MCF 10A (cell line): ENCODE data around the gene UNC79. TPM values are rescaled to one million over a fixed set of nuclear protein-coding genes. Genes with fewer than 3 reads are reported as not detected.

Experiments used
- BruUV-seq: library from RNA; stranded (reverse); fragments of 400-500 nt; replicated peaks from 2 replicates; lab custom pipeline; 2021; lab: Mats Ljungman, UMichigan
- CTCF ChIA-PET: fragments of 300-600 bp; sonication (Branson Sonifier 250); formaldehyde crosslinking; extraction: SDS; loops from one replicate; lab custom pipeline; 2021; ENCODE audit warnings: antibody characterized with exemption, inconsistent platforms; lab: Yijun Ruan, JAX
- POLR2A ChIA-PET: fragments of 300-600, 350-650 bp; sonication (Branson Sonifier 250); formaldehyde crosslinking; extraction: SDS; loops from one replicate; lab custom pipeline; 2020; ENCODE audit warnings: antibody characterized with exemption, inconsistent platforms; lab: Yijun Ruan, JAX
- DNase-seq: peaks from one replicate; pipeline ENCODE4 v3.0.0-alpha.2; 2018; ENCODE audit not compliant: unreplicated experiment
- H3K27ac Mint-ChIP-seq: one replicate; pipeline ENCODE4 v1.8.0; 2022; ENCODE audit warnings: mild to moderate bottlenecking, low read depth, mixed read lengths; ENCODE audit not compliant: unreplicated experiment
- H3K27me3 Mint-ChIP-seq: one replicate; pipeline ENCODE4 v1.8.0; 2022; ENCODE audit warnings: mixed read lengths; ENCODE audit not compliant: insufficient read depth, unreplicated experiment
- H3K36me3 Mint-ChIP-seq: one replicate; pipeline ENCODE4 v1.8.0; 2022; ENCODE audit warnings: mild to moderate bottlenecking, moderate library complexity, mixed read lengths; ENCODE audit not compliant: insufficient read depth, unreplicated experiment
- H3K4me1 Mint-ChIP-seq: one replicate; pipeline ENCODE4 v1.8.0; 2022; ENCODE audit warnings: mixed read lengths; ENCODE audit not compliant: insufficient read depth, unreplicated experiment
- H3K4me3 Mint-ChIP-seq: one replicate; pipeline ENCODE4 v1.8.0; 2022; ENCODE audit warnings: mild to moderate bottlenecking, moderate library complexity, mixed read lengths; ENCODE audit not compliant: unreplicated experiment
- H3K9me3 Mint-ChIP-seq: one replicate; pipeline ENCODE4 v1.8.0; 2022; ENCODE audit warnings: mixed read lengths; ENCODE audit not compliant: unreplicated experiment
- CTCF ChIP-seq: fragments of 200-600 bp; IDR thresholded peaks from one replicate; pipeline ENCODE4 v1.8.0; 2022; ENCODE audit warnings: antibody characterized with exemption, mild to moderate bottlenecking; ENCODE audit not compliant: unreplicated experiment
- intact Hi-C: fragments of 100-400 bp; cut with micrococcal nuclease; formaldehyde crosslinking; loops from 2 replicates; pipeline ENCODE4 v1.14.1; 2022
- total RNA-seq: library from RNA; stranded (reverse); gene quantifications from 2 replicates; pipeline ENCODE4 v1.2.3, GENCODE V29; 2022

The UNC79 gene
- total RNA-seq, 1 experiment from 2014 or later: 0.05 TPM

- no peaks in the 10 kb centered on the region for H3K27me3 Mint-ChIP-seq
- no peak for TF ChIP-seq CTCF
- H3K27ac Mint-ChIP-seq: no peak overlapping the region
- no peaks in the 10 kb centered on the region for H3K36me3 Mint-ChIP-seq
- DNase-seq: no peak
- peaks cover 13% of the 10 kb centered on the region for H3K4me1 Mint-ChIP-seq
- intact Hi-C loops: no loop called here
- ChIA-PET POLR2A (no interaction called here), CTCF (interaction anchor here (0.7 kb wide), 1 partner anchor 75 kb away, joined by 3 read pairs; no protein-coding TSS in a partner anchor)
- peaks cover 6% of the 10 kb centered on the region for H3K9me3 Mint-ChIP-seq
- H3K4me3 Mint-ChIP-seq: no peak overlapping the region
- BruUV-seq: no TSS peak
These were observed 296.5 kb downstream of the UNC79 start for GRCh38 chr14:93727039-93727740.

- intact Hi-C loops: no loop called here
- Mint-ChIP-seq H3K4me3 (no peak overlapping the region), H3K9me3 (no peaks in the 10 kb centered on the region), H3K4me1 (peaks cover 13% of the 10 kb centered on the region), H3K36me3 (no peaks in the 10 kb centered on the region), H3K27me3 (no peaks in the 10 kb centered on the region), H3K27ac (no peak overlapping the region)
- ChIA-PET CTCF (interaction anchor here (0.6 to 0.7 kb wide), 2 partner anchors 74 to 164 kb away, joined by 3 read pairs; no protein-coding TSS in a partner anchor), POLR2A (no interaction called here)
- no peak for DNase-seq
- no TSS peak for BruUV-seq
- no peak for TF ChIP-seq CTCF
These were observed 297.3 kb downstream of the UNC79 start for GRCh38 chr14:93727917-93728650.

- no peak for DNase-seq
- Mint-ChIP-seq H3K4me3 (no peak overlapping the region), H3K27me3 (no peaks in the 10 kb centered on the region), H3K27ac (no peak overlapping the region), H3K4me1 (peaks cover 13% of the 10 kb centered on the region), H3K9me3 (no peaks in the 10 kb centered on the region), H3K36me3 (no peaks in the 10 kb centered on the region)
- intact Hi-C loops: no loop called here
- ChIA-PET POLR2A (no interaction called here), CTCF (no interaction called here)
- no TSS peak for BruUV-seq
- no peak for TF ChIP-seq CTCF
These were observed 297.9 kb downstream of the UNC79 start for GRCh38 chr14:93728651-93729016.

GRCh38 chr14:93729993-93730392, 299.3 kb downstream of the UNC79 start:
- intact Hi-C loops: no loop called here
- Mint-ChIP-seq H3K9me3 (no peaks in the 10 kb centered on the region), H3K27me3 (no peaks in the 10 kb centered on the region), H3K4me3 (no peak overlapping the region), H3K4me1 (peaks cover 13% of the 10 kb centered on the region), H3K36me3 (no peaks in the 10 kb centered on the region), H3K27ac (peak overlapping the region; percentile 60)
- peak; percentile 96 for DNase-seq
- no TSS peak for BruUV-seq
- no peak for TF ChIP-seq CTCF
- ChIA-PET POLR2A (no interaction called here), CTCF (no interaction called here)
